GM23338 (cell line): ENCODE measurements around the gene RNF121. TPM values are rescaled to one million over a fixed set of nuclear protein-coding genes. Genes with fewer than 3 reads are reported as not detected.

Experiments used
- ATAC-seq: fragments of 200-7000 bp; cut with Tn5 transposase; 3 replicates; pipeline ENCODE4 v1.9.1; 2020
- DNase-seq: peaks from one replicate; pipeline ENCODE4 v3.0.0-alpha.2; 2015; ENCODE audit warnings: low spot score
- H2AFZ ChIP-seq: fragments of 200-600 bp; sonication (generic); 2 replicates; pipeline ENCODE4 v1.8.0; 2016; ENCODE audit warnings: antibody characterized with exemption, mild to moderate bottlenecking, moderate library complexity
- H3F3A ChIP-seq: fragments of 200-600 bp; sonication (generic); replicated peaks from 2 replicates; pipeline ENCODE4 v1.8.0; 2017; ENCODE audit warnings: antibody characterized with exemption, mixed run types, low read depth
- H3K27ac ChIP-seq: fragments of 200-600 bp; sonication (generic); 2 replicates; pipeline ENCODE4 v1.6.1; 2016; ENCODE audit warnings: low read depth
- H3K27me3 ChIP-seq: fragments of 200-600 bp; sonication (generic); 2 replicates; pipeline ENCODE4 v1.8.0; 2016; ENCODE audit warnings: mild to moderate bottlenecking, mixed run types, moderate library complexity; ENCODE audit not compliant: insufficient read depth
- H3K36me3 ChIP-seq: fragments of 200-600 bp; sonication (generic); 2 replicates; pipeline ENCODE4 v1.8.0; 2016; ENCODE audit warnings: mild to moderate bottlenecking; ENCODE audit not compliant: insufficient read depth
- H3K4me1 ChIP-seq: fragments of 200-600 bp; sonication (generic); 2 replicates; pipeline ENCODE4 v1.8.0; 2016; ENCODE audit warnings: mild to moderate bottlenecking, moderate library complexity; ENCODE audit not compliant: insufficient read depth
- H3K4me2 ChIP-seq: fragments of 200-600 bp; sonication (generic); 2 replicates; pipeline ENCODE4 v1.7.1; 2017; ENCODE audit warnings: mixed run types
- H3K4me3 ChIP-seq: fragments of 200-600 bp; sonication (generic); 2 replicates; pipeline ENCODE4 v1.6.1; 2016; ENCODE audit warnings: mixed run types
- H3K79me2 ChIP-seq: fragments of 200-600 bp; sonication (generic); replicated peaks from 2 replicates; pipeline ENCODE4 v1.8.0; 2017; ENCODE audit warnings: mild to moderate bottlenecking; ENCODE audit not compliant: insufficient read depth
- H3K9me2 ChIP-seq: fragments of 200-600 bp; sonication (generic); 2 replicates; pipeline ENCODE4 v1.8.0; 2017; ENCODE audit not compliant: insufficient read depth
- H4K20me1 ChIP-seq: fragments of 200-600 bp; sonication (generic); replicated peaks from 2 replicates; pipeline ENCODE4 v1.8.0; 2017; ENCODE audit warnings: mild to moderate bottlenecking; ENCODE audit not compliant: insufficient read depth
- H3K27ac Mint-ChIP-seq: 2 replicates; pipeline ENCODE4 v1.8.0; 2020; ENCODE audit warnings: inconsistent platforms, mild to moderate bottlenecking, moderate library complexity, mixed read lengths
- H3K27me3 Mint-ChIP-seq: 3 replicates; pipeline ENCODE4 v1.8.0; 2022; ENCODE audit warnings: low read depth, mild to moderate bottlenecking, moderate library complexity, mixed read lengths, inconsistent platforms; ENCODE audit not compliant: insufficient read depth, poor library complexity
- H3K36me3 Mint-ChIP-seq: 3 replicates; pipeline ENCODE4 v1.8.0; 2021; ENCODE audit warnings: low read depth, mild to moderate bottlenecking, inconsistent platforms, moderate library complexity, mixed read lengths
- H3K4me1 Mint-ChIP-seq: 3 replicates; pipeline ENCODE4 v1.8.0; 2020; ENCODE audit warnings: mild to moderate bottlenecking, inconsistent platforms, mixed read lengths
- H3K4me3 Mint-ChIP-seq: 3 replicates; pipeline ENCODE4 v1.8.0; 2021; ENCODE audit warnings: moderate library complexity, mild to moderate bottlenecking, inconsistent platforms, mixed read lengths
- H3K9me3 Mint-ChIP-seq: 3 replicates; pipeline ENCODE4 v1.8.0; 2020; ENCODE audit warnings: moderate library complexity, mild to moderate bottlenecking, inconsistent platforms, mixed read lengths
- CREB1 ChIP-seq: fragments of 250-450 bp; sonication (Bioruptor Pico); IDR thresholded peaks from 2 replicates; pipeline ENCODE4 v1.5.0; 2020; ENCODE audit warnings: low read depth, mild to moderate bottlenecking, moderate library complexity
- EZH2 ChIP-seq: fragments of 200-600 bp; sonication (generic); IDR thresholded peaks from one replicate; pipeline ENCODE4 v1.8.0; 2017; ENCODE audit warnings: antibody characterized with exemption, mild to moderate bottlenecking, low read depth; ENCODE audit not compliant: unreplicated experiment
- EZH2phosphoT487 ChIP-seq: fragments of 200-600 bp; sonication (generic); IDR thresholded peaks from one replicate; pipeline ENCODE4 v1.8.1; 2018; ENCODE audit warnings: antibody characterized with exemption; ENCODE audit not compliant: unreplicated experiment
- POLR2AphosphoS5 ChIP-seq: IDR thresholded peaks from 2 replicates; pipeline ENCODE4 v1.6.1; 2016; ENCODE audit warnings: antibody characterized with exemption, low read depth
- ZNF331 ChIP-seq: fragments of 250-450 bp; sonication (Bioruptor Pico); IDR thresholded peaks from 2 replicates; pipeline ENCODE4 v1.5.0; 2020; ENCODE audit warnings: low read depth, mild to moderate bottlenecking, moderate library complexity
- polyA plus RNA-seq: library from polyadenylated mRNA; unstranded; fragments of >200 nt; fragmentation: Nextera tagmentation; extraction: Ambion mirVana; gene quantifications from 2 replicates; pipeline ENCODE4 v1.2.1, GENCODE V29; 2016
- total RNA-seq: library from RNA; depleted of rRNA; stranded (reverse); fragments of >200 nt; shearing (Covaris generic); gene quantifications from 2 replicates; pipeline ENCODE4 v1.2.3, GENCODE V29; 2014
- TF ChIP-seq, protein P1 (sequence below): IDR thresholded peaks from 2 replicates; pipeline ENCODE4 v1.6.1; 2016; ENCODE audit warnings: antibody characterized with exemption
- TF ChIP-seq, protein P2 (sequence below): IDR thresholded peaks from one replicate; pipeline ENCODE4 v1.6.1; 2018; ENCODE audit warnings: antibody characterized with exemption; ENCODE audit not compliant: unreplicated experiment
- TF ChIP-seq, protein P3 (sequence below), 2 experiments: fragments of 200-600 bp in 1 of 2; sonication (generic) in 1 of 2; conservative IDR thresholded peaks; 2 replicates each; pipeline versions ENCODE4 v1.5.1 to v1.6.1; 2016 to 2017; ENCODE audit warnings: antibody characterized with exemption in 2 of 2, low read depth in 2 of 2, mild to moderate bottlenecking in 2 of 2, moderate library complexity in 1 of 2

The RNF121 gene
- total and polyA plus RNA-seq, 2 experiments from 2014 or later: 7.8 to 37.7 TPM

DNA sequence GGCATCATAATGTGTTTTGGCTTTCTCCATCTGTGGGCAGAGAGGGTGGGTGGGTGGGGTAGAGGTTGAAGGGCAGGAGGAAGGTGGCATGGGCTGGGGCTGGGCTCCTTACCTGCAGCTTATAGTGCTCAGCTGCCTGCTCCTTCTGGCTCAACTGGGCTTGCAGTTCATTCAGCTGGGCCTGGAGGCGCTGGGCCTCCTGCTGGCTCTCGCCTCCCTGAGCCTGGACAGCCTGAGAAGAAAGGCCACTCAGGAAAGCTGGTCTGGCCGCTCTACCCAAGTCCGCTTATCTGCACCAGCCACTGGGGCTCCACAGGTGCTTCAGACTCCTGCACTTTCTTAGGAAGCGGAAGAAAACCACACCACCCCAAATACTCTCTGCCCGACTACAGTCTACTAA lies 80.3 kb downstream of the RNF121 start:
- Mint-ChIP-seq H3K36me3 (peaks cover 91% of the 10 kb centered on the region), H3K9me3 (peaks cover 2% of the 10 kb centered on the region; the same call in 1 of the 3 replicates), H3K4me3 (no peak overlapping the region), H3K27ac (no peak overlapping the region), H3K4me1 (no peaks in the 10 kb centered on the region), H3K27me3 (peaks cover 31% of the 10 kb centered on the region)
- TF ChIP-seq, protein P1, sequence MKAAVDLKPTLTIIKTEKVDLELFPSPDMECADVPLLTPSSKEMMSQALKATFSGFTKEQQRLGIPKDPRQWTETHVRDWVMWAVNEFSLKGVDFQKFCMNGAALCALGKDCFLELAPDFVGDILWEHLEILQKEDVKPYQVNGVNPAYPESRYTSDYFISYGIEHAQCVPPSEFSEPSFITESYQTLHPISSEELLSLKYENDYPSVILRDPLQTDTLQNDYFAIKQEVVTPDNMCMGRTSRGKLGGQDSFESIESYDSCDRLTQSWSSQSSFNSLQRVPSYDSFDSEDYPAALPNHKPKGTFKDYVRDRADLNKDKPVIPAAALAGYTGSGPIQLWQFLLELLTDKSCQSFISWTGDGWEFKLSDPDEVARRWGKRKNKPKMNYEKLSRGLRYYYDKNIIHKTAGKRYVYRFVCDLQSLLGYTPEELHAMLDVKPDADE: no peak
- TF ChIP-seq EZH2phosphoT487 (no peak), POLR2AphosphoS5 (no peak), ZNF331 (CRISPR knock-in tag) (no peak), EZH2 (no peak), CREB1 (no peak)
- TF ChIP-seq, protein P2, sequence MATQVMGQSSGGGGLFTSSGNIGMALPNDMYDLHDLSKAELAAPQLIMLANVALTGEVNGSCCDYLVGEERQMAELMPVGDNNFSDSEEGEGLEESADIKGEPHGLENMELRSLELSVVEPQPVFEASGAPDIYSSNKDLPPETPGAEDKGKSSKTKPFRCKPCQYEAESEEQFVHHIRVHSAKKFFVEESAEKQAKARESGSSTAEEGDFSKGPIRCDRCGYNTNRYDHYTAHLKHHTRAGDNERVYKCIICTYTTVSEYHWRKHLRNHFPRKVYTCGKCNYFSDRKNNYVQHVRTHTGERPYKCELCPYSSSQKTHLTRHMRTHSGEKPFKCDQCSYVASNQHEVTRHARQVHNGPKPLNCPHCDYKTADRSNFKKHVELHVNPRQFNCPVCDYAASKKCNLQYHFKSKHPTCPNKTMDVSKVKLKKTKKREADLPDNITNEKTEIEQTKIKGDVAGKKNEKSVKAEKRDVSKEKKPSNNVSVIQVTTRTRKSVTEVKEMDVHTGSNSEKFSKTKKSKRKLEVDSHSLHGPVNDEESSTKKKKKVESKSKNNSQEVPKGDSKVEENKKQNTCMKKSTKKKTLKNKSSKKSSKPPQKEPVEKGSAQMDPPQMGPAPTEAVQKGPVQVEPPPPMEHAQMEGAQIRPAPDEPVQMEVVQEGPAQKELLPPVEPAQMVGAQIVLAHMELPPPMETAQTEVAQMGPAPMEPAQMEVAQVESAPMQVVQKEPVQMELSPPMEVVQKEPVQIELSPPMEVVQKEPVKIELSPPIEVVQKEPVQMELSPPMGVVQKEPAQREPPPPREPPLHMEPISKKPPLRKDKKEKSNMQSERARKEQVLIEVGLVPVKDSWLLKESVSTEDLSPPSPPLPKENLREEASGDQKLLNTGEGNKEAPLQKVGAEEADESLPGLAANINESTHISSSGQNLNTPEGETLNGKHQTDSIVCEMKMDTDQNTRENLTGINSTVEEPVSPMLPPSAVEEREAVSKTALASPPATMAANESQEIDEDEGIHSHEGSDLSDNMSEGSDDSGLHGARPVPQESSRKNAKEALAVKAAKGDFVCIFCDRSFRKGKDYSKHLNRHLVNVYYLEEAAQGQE: no peak
- no peak for DNase-seq
- Histone ChIP-seq H3K27ac (no peak overlapping the region), H3K9me2 (no peaks in the 10 kb centered on the region), H3F3A (peaks cover 3% of the 10 kb centered on the region; the same call in 1 of the 2 replicates), H3K27me3 (no peaks in the 10 kb centered on the region), H2AFZ (no peak overlapping the region), H3K4me2 (no peak overlapping the region), H3K4me1 (no peaks in the 10 kb centered on the region), H4K20me1 (peaks cover 25% of the 10 kb centered on the region), H3K36me3 (peaks cover 11% of the 10 kb centered on the region; the same call in 1 of the 2 replicates), H3K4me3 (no peak overlapping the region), H3K79me2 (no peaks in the 10 kb centered on the region)
- ATAC-seq: no peak

DNA sequence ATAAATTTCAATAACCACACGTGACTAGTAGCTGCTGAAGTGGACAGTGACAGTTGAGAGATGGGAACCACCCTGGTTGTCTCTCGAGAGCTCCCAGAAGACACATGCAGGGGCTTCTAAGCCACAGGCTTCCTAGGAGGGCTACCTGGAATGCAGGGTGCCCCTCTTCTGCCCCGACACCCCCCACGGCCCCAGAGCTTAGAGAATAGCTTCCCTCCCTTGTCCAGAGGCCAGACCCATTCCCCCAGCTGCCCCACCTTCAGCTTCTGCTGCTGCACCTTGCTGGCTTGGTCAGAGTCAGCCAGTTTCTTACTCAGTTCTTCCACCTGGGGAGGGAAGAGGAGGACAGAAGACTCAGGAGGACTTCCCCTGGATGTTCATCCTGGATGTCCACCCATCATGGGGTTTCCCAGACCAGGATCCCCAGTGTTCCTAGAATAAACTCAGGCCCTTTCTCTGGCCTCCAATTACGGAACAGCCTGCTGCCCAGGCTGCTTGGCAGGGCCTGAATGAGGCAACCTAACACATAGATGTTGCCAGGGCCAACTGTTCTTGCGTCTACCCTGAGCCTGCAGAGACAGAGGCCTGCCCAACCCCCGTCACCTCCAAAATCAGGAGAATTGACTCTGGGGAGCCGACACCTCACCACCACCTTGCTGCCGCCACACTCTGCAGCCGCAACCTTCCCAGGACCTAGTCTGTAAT lies 81.8 kb downstream of the RNF121 start:
- peaks cover 12% of the 10 kb centered on the region; the same call in 1 of the 2 replicates for H3K36me3 ChIP-seq
- no peaks in the 10 kb centered on the region for H3K79me2 ChIP-seq
- peaks cover 39% of the 10 kb centered on the region for H3K27me3 Mint-ChIP-seq

More for the DNA sequence above, 81.8 kb downstream of the RNF121 start:
- Histone ChIP-seq H3K4me2 (no peak overlapping the region), H3F3A (peaks cover 3% of the 10 kb centered on the region; the same call in 1 of the 2 replicates), H3K9me2 (no peaks in the 10 kb centered on the region), H3K4me3 (no peak overlapping the region), H3K4me1 (no peaks in the 10 kb centered on the region), H3K27ac (no peak overlapping the region), H2AFZ (no peak overlapping the region), H3K27me3 (no peaks in the 10 kb centered on the region), H4K20me1 (peaks cover 25% of the 10 kb centered on the region)
- Mint-ChIP-seq H3K4me3 (no peak overlapping the region), H3K27ac (no peak overlapping the region), H3K4me1 (no peaks in the 10 kb centered on the region; the same call in 2 of the 3 replicates), H3K36me3 (peaks cover 91% of the 10 kb centered on the region), H3K9me3 (peaks cover 2% of the 10 kb centered on the region; the same call in 1 of the 3 replicates)
- ATAC-seq (no peak), DNase-seq (no peak)
- TF ChIP-seq POLR2AphosphoS5: 0 out of 2 replicates have a peak, but pooled peaks have one; percentile 23
- TF ChIP-seq, protein P3, sequence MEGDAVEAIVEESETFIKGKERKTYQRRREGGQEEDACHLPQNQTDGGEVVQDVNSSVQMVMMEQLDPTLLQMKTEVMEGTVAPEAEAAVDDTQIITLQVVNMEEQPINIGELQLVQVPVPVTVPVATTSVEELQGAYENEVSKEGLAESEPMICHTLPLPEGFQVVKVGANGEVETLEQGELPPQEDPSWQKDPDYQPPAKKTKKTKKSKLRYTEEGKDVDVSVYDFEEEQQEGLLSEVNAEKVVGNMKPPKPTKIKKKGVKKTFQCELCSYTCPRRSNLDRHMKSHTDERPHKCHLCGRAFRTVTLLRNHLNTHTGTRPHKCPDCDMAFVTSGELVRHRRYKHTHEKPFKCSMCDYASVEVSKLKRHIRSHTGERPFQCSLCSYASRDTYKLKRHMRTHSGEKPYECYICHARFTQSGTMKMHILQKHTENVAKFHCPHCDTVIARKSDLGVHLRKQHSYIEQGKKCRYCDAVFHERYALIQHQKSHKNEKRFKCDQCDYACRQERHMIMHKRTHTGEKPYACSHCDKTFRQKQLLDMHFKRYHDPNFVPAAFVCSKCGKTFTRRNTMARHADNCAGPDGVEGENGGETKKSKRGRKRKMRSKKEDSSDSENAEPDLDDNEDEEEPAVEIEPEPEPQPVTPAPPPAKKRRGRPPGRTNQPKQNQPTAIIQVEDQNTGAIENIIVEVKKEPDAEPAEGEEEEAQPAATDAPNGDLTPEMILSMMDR (conservative IDR thresholded peaks at IDR 0.05; ENCODE audit: low read depth in 2 of 2): no peak
